ENCODE data around the gene CXCL12. TPM values are rescaled to one million over a fixed set of nuclear protein-coding genes. Genes with fewer than 3 reads are reported as not detected.

CXCL12 gene
- total RNA-seq, 1 donor from 2014 or later: 130 TPM

- no peak for TF ChIP-seq CTCF (IDR thresholded peaks at IDR 0.05; ENCODE audit: borderline replicate concordance)
- Histone ChIP-seq H3K36me3 (no peaks in the 10 kb centered on the region), H3K27ac (replicated peaks) (no peak overlapping the region), H3K4me3 (no peak overlapping the region), H3K9me3 (replicated peaks) (no peaks in the 10 kb centered on the region), H3K27me3 (ENCODE audit: low read depth) (peaks cover 16% of the 10 kb centered on the region), H3K4me1 (peaks cover 35% of the 10 kb centered on the region)
- intact Hi-C loops (cut with micrococcal nuclease): loop anchor here (5.0 to 10.0 kb wide), 2 partner anchors 466 to 717 kb away; no protein-coding TSS in a partner anchor
- peak; percentile 61 for DNase-seq
Observed at GRCh38 chr10:44389150-44389549, 4.3 kb upstream of the CXCL12 start.

GRCh38 chr10:44388641-44389040 is 3.7 kb upstream of the CXCL12 start:
- no peaks in the 10 kb centered on the region for H3K9me3 ChIP-seq (replicated peaks)
- H3K27ac ChIP-seq (replicated peaks): no peak overlapping the region
- DNase-seq: no peak
- H3K36me3 ChIP-seq: no peaks in the 10 kb centered on the region
- no peak for TF ChIP-seq CTCF (IDR thresholded peaks at IDR 0.05; ENCODE audit: borderline replicate concordance)
- peaks cover 16% of the 10 kb centered on the region for H3K27me3 ChIP-seq (ENCODE audit: low read depth)
- intact Hi-C loops (cut with micrococcal nuclease): loop anchor here (5.0 to 10.0 kb wide), 2 partner anchors 466 to 716 kb away; no protein-coding TSS in a partner anchor
- H3K4me3 ChIP-seq: no peak overlapping the region
- H3K4me1 ChIP-seq: peaks cover 40% of the 10 kb centered on the region

GRCh38 chr10:44387853-44388251 is 3.0 kb upstream of the CXCL12 start:
- Histone ChIP-seq H3K27me3 (ENCODE audit: low read depth) (peaks cover 16% of the 10 kb centered on the region), H3K27ac (replicated peaks) (no peak overlapping the region), H3K4me1 (peaks cover 48% of the 10 kb centered on the region), H3K9me3 (replicated peaks) (no peaks in the 10 kb centered on the region), H3K36me3 (no peaks in the 10 kb centered on the region), H3K4me3 (no peak overlapping the region)
- intact Hi-C loops (cut with micrococcal nuclease): loop anchor here (5.0 to 10.0 kb wide), 2 partner anchors 467 to 716 kb away; no protein-coding TSS in a partner anchor
- TF ChIP-seq CTCF (IDR thresholded peaks at IDR 0.05; ENCODE audit: borderline replicate concordance): no peak
- DNase-seq: no peak

- peak; percentile 72 for DNase-seq
- Histone ChIP-seq H3K36me3 (no peaks in the 10 kb centered on the region), H3K4me3 (peak overlapping the region; percentile 93), H3K27me3 (ENCODE audit: low read depth) (peaks cover 16% of the 10 kb centered on the region), H3K9me3 (replicated peaks) (no peaks in the 10 kb centered on the region), H3K27ac (replicated peaks) (peak overlapping the region; percentile 80), H3K4me1 (peaks cover 60% of the 10 kb centered on the region)
- TF ChIP-seq CTCF (IDR thresholded peaks at IDR 0.05; ENCODE audit: borderline replicate concordance): peak; percentile 95
- intact Hi-C loops (cut with micrococcal nuclease): loop anchor here (5.0 to 10.0 kb wide), 2 partner anchors 468 to 714 kb away; no protein-coding TSS in a partner anchor
Observed at GRCh38 chr10:44386546-44387052, 1.7 kb upstream of the CXCL12 start.

GRCh38 chr10:44385696-44386441 is 972 bp upstream of the CXCL12 start:
- intact Hi-C loops (cut with micrococcal nuclease): loop anchor here (5.0 to 10.0 kb wide), 2 partner anchors 469 to 714 kb away; no protein-coding TSS in a partner anchor
- TF ChIP-seq CTCF (IDR thresholded peaks at IDR 0.05; ENCODE audit: borderline replicate concordance): no peak
- Histone ChIP-seq H3K27ac (replicated peaks) (peak overlapping the region; percentile 80), H3K27me3 (ENCODE audit: low read depth) (peaks cover 16% of the 10 kb centered on the region), H3K36me3 (no peaks in the 10 kb centered on the region), H3K4me3 (peak overlapping the region; percentile 93), H3K4me1 (peaks cover 68% of the 10 kb centered on the region), H3K9me3 (replicated peaks) (no peaks in the 10 kb centered on the region)
- no peak for DNase-seq
